Esophagus (tissue), 2 donors: ENCODE measurements around the gene ZNF862. TPM values are rescaled to one million over a fixed set of nuclear protein-coding genes. Genes with fewer than 3 reads are reported as not detected.

Experiments used
- H3K27ac ChIP-seq, 2 donors: one replicate each; pipeline ENCODE4 v1.5.1; 2013; ENCODE audit warnings: low read depth in 2 of 2, mild to moderate bottlenecking in 2 of 2, inconsistent platforms in 1 of 2, low read length in 1 of 2, moderate library complexity in 1 of 2
- H3K27me3 ChIP-seq, 2 donors: one replicate each; pipeline ENCODE4 v1.6.1; 2013; ENCODE audit warnings: low read length in 2 of 2, control low read depth in 1 of 2, mild to moderate bottlenecking in 1 of 2; ENCODE audit not compliant: insufficient read depth in 2 of 2, control insufficient read depth in 1 of 2
- H3K36me3 ChIP-seq, 2 donors: one replicate each; pipeline ENCODE4 v1.6.1; 2013; ENCODE audit warnings: low read length in 1 of 2; ENCODE audit not compliant: control insufficient read depth in 2 of 2, insufficient read depth in 2 of 2
- H3K4me1 ChIP-seq, 2 donors: one replicate each; pipeline ENCODE4 v1.6.1; 2013; ENCODE audit warnings: low read length in 1 of 2; ENCODE audit not compliant: control insufficient read depth in 2 of 2, insufficient read depth in 2 of 2
- H3K4me3 ChIP-seq, 2 donors: one replicate each; pipeline ENCODE4 v1.5.1; 2013; ENCODE audit warnings: low read length in 2 of 2, mild to moderate bottlenecking in 2 of 2, low read depth in 1 of 2, moderate library complexity in 1 of 2
- H3K9me3 ChIP-seq, 2 donors: one replicate each; pipeline ENCODE4 v1.6.1; 2013; ENCODE audit warnings: mild to moderate bottlenecking in 2 of 2, low read depth in 1 of 2, low read length in 1 of 2, moderate library complexity in 1 of 2; ENCODE audit not compliant: control insufficient read depth in 2 of 2, insufficient read depth in 1 of 2
- WGBS, 2 donors: extraction: QIAGEN DNeasy Blood & Tissue Kit; methylation state at CpG; one replicate each; pipeline ENCODE4 v1.1.7; 2013; 5-methylcytosine and 5-hydroxymethylcytosine counted together
- polyA plus RNA-seq, 2 donors: library from polyadenylated mRNA; stranded (reverse); fragments of 200-250 nt; gene quantifications; one replicate each; pipeline ENCODE4 v1.2.3, GENCODE V29; 2013
- donor health status: healthy with polysubstance abuse.
- donor health status: Bipolar disorder and iron deficiency.

Gene ZNF862
- polyA plus RNA-seq, 2 donors: 3.9 to 8.4 TPM

DNA sequence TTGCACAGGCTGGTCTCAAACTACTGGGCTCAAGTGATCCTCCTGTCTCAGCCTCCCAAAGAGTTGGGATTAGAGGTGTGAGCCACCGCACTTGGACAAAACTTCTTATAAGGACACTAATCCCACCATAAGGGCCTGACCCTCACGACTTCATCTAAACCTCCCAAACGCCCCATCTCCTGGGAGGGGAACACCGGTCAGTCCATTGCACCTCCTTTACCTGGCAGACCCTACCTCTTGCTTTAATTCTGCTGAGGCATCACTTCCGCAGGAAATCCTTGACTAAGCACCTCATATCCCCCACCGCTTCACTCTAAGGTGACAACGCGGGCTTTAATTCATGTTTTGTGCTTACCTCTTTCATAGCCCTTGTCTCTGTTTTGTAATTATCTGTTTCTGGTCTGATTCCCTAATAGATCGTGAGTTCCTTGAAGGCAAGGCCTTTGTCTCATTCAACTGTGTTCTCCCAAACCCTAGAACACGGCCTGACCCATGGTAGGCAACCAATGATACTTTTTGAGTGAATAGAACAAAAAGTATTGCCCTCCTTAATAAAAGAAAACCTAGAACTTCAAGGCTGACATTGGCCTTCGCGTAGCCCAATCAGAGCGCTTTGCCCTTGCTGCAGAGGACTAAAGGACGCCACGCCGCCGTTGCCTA, 481 bp upstream of the ZNF862 start:
- H3K27ac ChIP-seq: no peak overlapping the region
- no peak overlapping the region for H3K4me3 ChIP-seq
- peaks cover 0 to 2% of the 10 kb centered on the region in 2 donors for H3K4me1 ChIP-seq
- H3K36me3 ChIP-seq: no peaks in the 10 kb centered on the region
- H3K27me3 ChIP-seq: no peaks in the 10 kb centered on the region
- 35 to 39% methylated on average over 17 of the region's 17 CpGs for WGBS, 2 donors
- no peaks in the 10 kb centered on the region for H3K9me3 ChIP-seq

DNA sequence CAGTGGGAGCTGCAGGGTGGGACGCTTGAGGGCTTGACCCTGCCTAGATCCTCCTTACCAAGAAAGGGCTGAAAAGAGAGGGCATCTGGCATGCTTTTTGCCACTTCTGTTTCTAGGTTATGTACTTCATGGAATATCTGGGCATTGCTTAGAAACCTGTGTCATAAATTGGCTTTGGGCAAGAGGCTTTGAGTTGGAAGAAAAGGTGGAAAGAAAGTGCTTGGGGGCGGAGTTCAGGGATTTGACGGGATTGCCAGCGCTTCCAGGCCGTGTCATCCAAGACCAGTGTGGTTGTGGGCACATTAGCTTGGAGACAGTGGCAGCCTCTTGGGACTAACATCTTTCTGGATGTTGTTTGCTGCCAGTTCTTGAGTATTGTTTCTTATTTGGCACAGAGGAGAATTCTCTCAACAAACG, 825 bp downstream of the ZNF862 start:
- Histone ChIP-seq H3K27ac (peak overlapping the region; percentile 85 to 86), H3K36me3 (no peaks in the 10 kb centered on the region), H3K27me3 (no peaks in the 10 kb centered on the region), H3K4me3 (peak overlapping the region; percentile 82 to 93), H3K4me1 (peaks cover 0 to 2% of the 10 kb centered on the region in 2 donors), H3K9me3 (no peaks in the 10 kb centered on the region)
- WGBS, 2 donors: 12 to 13% methylated on average over 6 of the region's 6 CpGs

DNA sequence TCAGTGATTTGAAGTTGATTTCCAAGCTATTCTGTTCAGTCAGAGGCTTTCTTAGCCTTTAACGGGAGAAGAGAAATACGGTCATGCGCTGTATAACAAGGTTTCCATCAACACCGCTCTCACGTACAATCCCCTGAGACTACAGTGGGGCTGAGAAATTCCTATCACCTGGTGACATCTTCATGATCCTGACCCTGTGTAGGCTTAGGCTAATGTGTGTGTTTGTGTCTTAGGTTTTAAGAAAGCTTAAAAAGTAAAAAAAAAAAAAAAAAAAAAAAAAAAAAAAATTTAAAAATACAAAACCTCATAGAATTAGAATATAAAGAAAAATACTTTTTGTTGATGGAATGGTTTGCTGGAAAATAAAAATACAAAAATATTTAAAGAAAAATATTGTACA, 1.8 kb downstream of the ZNF862 start:
- Histone ChIP-seq H3K4me3 (no peak overlapping the region), H3K36me3 (peaks cover 0 to 2% of the 10 kb centered on the region in 2 donors), H3K9me3 (no peaks in the 10 kb centered on the region), H3K4me1 (peaks cover 0 to 2% of the 10 kb centered on the region in 2 donors), H3K27ac (no peak overlapping the region), H3K27me3 (no peaks in the 10 kb centered on the region)
- 97% methylated on average over 5 of the region's 5 CpGs for WGBS, 2 donors

DNA sequence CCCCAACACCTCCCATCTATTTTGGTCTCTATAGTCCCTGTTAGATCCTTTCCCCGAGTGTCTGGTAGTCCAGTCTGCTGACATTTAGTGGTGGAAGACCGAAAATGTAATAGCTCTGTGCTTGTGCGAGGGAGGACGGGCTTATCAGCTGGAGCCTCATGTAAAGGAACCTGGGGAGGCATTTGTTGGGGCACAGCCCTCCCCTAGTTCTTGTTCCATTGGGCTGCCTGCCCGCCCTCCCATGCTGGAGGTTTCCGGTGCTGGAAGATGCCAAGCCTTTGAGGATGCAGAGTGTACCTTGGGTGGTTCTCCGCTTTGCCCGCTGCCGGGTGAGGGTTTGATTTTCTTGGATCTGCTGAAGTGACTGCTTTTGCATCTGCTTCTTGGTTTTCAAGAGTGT, 5.4 kb downstream of the ZNF862 start:
- H3K4me1 ChIP-seq: peaks cover 0 to 2% of the 10 kb centered on the region in 2 donors
- H3K4me3 ChIP-seq: no peak overlapping the region
- H3K9me3 ChIP-seq: no peaks in the 10 kb centered on the region
- peaks cover 0 to 2% of the 10 kb centered on the region in 2 donors for H3K36me3 ChIP-seq
- no peak overlapping the region for H3K27ac ChIP-seq
- 85 to 97% methylated on average over 9 of the region's 9 CpGs for WGBS, 2 donors
- no peaks in the 10 kb centered on the region for H3K27me3 ChIP-seq

DNA sequence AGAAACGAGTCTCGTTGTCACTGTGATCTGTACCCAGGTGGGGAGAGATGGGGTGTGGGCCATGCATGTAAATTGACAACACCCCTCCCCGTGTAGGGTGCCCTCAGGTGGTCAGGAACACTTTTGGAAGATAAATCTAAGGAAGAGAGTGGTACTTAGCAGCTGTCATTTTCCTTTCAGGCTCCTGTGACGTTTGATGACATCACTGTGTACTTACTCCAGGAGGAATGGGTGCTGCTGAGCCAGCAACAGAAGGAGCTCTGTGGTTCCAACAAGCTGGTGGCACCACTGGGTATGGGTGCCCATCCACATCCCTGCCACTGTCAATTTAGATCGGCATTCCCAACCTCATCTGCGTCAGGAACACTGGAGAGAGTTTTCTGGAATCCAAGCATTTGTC, 6.3 kb downstream of the ZNF862 start:
- Histone ChIP-seq H3K4me1 (no peaks in the 10 kb centered on the region), H3K9me3 (no peaks in the 10 kb centered on the region), H3K27me3 (no peaks in the 10 kb centered on the region), H3K4me3 (no peak overlapping the region), H3K27ac (no peak overlapping the region), H3K36me3 (peaks cover 0 to 2% of the 10 kb centered on the region in 2 donors)
- WGBS, 2 donors: 55 to 60% methylated on average over 6 of the region's 6 CpGs

DNA sequence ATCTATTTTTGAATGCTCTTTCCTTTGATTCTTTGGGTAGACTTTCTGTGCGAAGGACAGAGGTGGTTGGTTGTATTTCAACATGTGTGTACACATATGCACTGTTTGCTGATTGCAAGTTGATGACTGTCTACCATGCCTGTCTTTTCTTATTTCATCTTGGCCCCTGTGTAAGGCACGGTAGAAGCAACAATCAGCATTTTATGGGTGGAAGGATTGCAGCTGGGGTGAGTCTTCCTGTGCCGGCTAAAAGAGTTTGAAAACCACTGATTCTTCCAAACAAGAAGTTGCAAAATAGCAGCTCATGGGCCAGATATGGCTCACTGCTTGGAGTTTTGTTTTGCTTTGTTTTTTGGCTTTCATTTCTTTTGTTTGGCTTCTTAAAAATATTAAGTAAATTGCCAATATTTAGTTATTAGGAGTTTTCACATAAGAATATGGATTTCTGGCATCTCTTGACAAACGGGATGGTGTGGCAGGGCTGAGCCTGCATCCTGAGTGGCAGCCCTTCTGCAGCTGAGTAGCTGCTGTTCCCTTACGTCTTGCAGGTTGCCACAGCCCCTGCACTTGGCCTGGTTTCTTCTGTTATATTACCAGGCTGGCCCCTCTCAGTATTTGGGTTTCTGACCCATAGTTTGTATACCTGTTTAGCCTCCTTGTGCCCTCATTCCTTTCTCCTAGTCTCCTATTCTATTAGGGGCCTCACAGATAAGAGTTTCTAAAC, 7.2 kb downstream of the ZNF862 start:
- no peak overlapping the region for H3K27ac ChIP-seq
- H3K27me3 ChIP-seq: no peaks in the 10 kb centered on the region
- no peaks in the 10 kb centered on the region for H3K9me3 ChIP-seq
- H3K4me1 ChIP-seq: no peaks in the 10 kb centered on the region
- 80 to 83% methylated on average over 5 of the region's 5 CpGs for WGBS, 2 donors
- peaks cover 0 to 2% of the 10 kb centered on the region in 2 donors for H3K36me3 ChIP-seq
- no peak overlapping the region for H3K4me3 ChIP-seq

DNA sequence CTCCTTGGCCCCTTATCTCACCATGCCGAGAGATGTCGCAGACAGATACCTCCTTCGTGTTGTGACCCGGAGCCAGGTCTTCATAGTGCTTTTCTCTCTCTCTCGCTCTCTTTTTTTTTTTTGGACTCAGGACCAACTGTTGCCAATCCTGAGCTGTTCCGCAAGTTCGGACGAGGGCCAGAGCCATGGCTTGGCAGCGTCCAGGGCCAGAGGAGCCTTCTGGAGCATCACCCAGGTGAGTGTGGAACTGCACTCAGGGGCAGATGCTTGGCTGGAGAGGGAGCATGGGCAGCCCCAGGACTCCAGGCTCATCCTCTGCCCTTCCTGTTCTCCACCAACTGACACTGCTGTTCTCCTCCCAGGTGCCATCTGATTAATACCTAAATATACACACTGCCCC, 7.8 kb downstream of the ZNF862 start:
- Histone ChIP-seq H3K4me3 (no peak overlapping the region), H3K27ac (no peak overlapping the region), H3K27me3 (no peaks in the 10 kb centered on the region), H3K4me1 (no peaks in the 10 kb centered on the region), H3K9me3 (no peaks in the 10 kb centered on the region), H3K36me3 (peaks cover 0 to 2% of the 10 kb centered on the region in 2 donors)
- 88 to 92% methylated on average over 9 of the region's 9 CpGs for WGBS, 2 donors

DNA sequence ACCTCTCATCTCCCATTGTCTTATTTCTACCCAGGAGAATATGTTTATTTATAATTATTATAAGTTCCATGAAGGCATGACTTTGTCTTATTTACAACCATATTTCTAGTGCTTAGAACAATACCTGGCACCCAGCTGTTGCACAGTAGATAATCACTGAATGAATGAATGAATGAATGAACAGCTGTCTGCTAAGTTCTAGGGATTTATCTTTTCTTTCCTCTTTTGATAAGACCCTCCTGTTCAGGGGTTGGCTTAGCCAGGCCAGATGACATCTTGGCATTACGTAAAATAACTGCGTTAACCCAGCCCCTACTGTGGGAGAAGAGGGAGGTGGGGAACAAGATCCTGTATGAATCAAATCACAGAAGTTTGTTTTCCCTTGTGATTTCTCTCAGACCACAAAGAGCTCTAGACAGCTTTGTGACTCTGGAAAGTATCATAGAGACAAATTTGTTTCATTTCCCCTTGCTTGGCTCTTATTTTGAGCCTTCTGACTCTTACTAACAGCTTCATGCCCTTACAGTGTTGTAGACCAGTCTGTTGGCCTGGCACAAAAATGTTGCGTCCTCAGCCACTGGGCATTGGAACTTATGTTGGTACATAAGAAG, 8.4 kb downstream of the ZNF862 start:
- Histone ChIP-seq H3K27me3 (no peaks in the 10 kb centered on the region), H3K4me1 (no peaks in the 10 kb centered on the region)
- 78 to 96% methylated on average over 3 of the region's 3 CpGs for WGBS, 2 donors

DNA sequence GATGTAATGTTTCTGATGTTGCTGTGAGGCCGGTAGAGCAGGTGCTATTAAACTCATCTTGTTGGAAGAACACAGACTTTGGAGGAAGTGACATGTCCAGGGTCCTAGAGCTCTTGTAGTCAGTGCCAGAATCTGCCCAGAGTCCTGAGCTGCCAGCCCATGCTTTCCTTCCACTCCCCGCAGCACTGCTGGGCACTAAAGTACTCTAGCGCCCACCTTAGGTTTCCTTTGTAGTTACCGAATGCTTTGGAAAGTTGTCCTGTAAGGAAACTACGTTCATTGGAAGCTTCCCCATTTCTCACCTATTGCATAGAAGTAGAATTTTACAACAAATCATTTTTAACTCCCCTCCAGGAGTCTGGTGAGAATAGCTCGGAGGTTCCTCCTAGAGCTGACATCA, 11.0 kb downstream of the ZNF862 start:
- Histone ChIP-seq H3K27me3 (no peaks in the 10 kb centered on the region), H3K4me1 (no peaks in the 10 kb centered on the region), H3K36me3 (peaks cover 0 to 5% of the 10 kb centered on the region in 2 donors), H3K27ac (no peak overlapping the region), H3K9me3 (no peaks in the 10 kb centered on the region), H3K4me3 (no peak overlapping the region)
- 91 to 92% methylated on average over 6 of the region's 6 CpGs for WGBS, 2 donors

More for the DNA sequence above, 8.4 kb downstream of the ZNF862 start:
- H3K27ac ChIP-seq: no peak overlapping the region
- no peak overlapping the region for H3K4me3 ChIP-seq
- no peaks in the 10 kb centered on the region for H3K9me3 ChIP-seq
- peaks cover 0 to 2% of the 10 kb centered on the region in 2 donors for H3K36me3 ChIP-seq
